ENCODE results near the gene IGFALS.

The IGFALS gene

GRCh38 chr16:1788095-1788707 lies 5.3 kb downstream of the IGFALS start:
- DNase-seq = no peak

GRCh38 chr16:1787322-1788094 lies 6.0 kb downstream of the IGFALS start:
- DNase-seq = no peak

GRCh38 chr16:1787056-1787321 lies 6.5 kb downstream of the IGFALS start:
- DNase-seq = no peak

- no peak for DNase-seq
Observed at GRCh38 chr16:1786242-1787055, 7.1 kb downstream of the IGFALS start.

- DNase-seq = no peak
Observed at GRCh38 chr16:1785846-1786170, 7.7 kb downstream of the IGFALS start.

- DNase-seq = no peak
Observed at GRCh38 chr16:1784977-1785845, 8.3 kb downstream of the IGFALS start.

- peak; percentile 97 to 98 for DNase-seq
Observed at GRCh38 chr16:1782408-1783264, 10.9 kb downstream of the IGFALS start, which contains the start of the genes NUBP2 and SPSB3. Gene NUBP2, plus strand, starts transcription at chr16:1782960. Its CDS starts 61 bp downstream, at chr16:1783021. Gene SPSB3, minus strand, starts transcription at chr16:1782571. Its CDS starts 1,088 bp downstream, at chr16:1781483.

GRCh38 chr16:1781758-1782407 lies 11.6 kb downstream of the IGFALS start:
- DNase-seq = peak in 1 of 2 experiments; percentile 50

- no peak for DNase-seq
Observed at GRCh38 chr16:1781254-1781653, 12.3 kb downstream of the IGFALS start.

GRCh38 chr16:1780677-1781072 lies 12.8 kb downstream of the IGFALS start:
- DNase-seq = no peak

GRCh38 chr16:1779741-1780676 lies 13.5 kb downstream of the IGFALS start:
- no peak for DNase-seq

- DNase-seq = no peak
Observed at GRCh38 chr16:1779234-1779701, 14.2 kb downstream of the IGFALS start.

- DNase-seq = no peak
Observed at GRCh38 chr16:1778200-1779179, 15.0 kb downstream of the IGFALS start.

GRCh38 chr16:1777375-1778199 lies 15.9 kb downstream of the IGFALS start:
- no peak for DNase-seq

- no peak for DNase-seq
Observed at GRCh38 chr16:1776991-1777374, 16.5 kb downstream of the IGFALS start.

GRCh38 chr16:1776672-1776955 lies 16.9 kb downstream of the IGFALS start:
- no peak for DNase-seq

- no peak for DNase-seq
Observed at GRCh38 chr16:1775846-1776671, 17.4 kb downstream of the IGFALS start.

All from activated T-cell treated with anti-CD3 and anti-CD28 coated beads, Interleukin-2, amount 50 U/mL, for 48 hours (primary cell).